HL-60 (cell line): ENCODE results near the gene PELI1.

Experiments used
- GABPA ChIP-seq: IDR thresholded peaks from 2 replicates; pipeline ENCODE4 v1.6.1; 2012; ENCODE audit warnings: low read depth
- POLR2AphosphoS5 ChIP-seq: IDR thresholded peaks from 2 replicates; pipeline ENCODE4 v1.6.1; 2012; ENCODE audit warnings: low read depth
- TF ChIP-seq, protein P1 (sequence below): IDR thresholded peaks from one replicate; pipeline ENCODE4 v1.5.1; 2011; ENCODE audit warnings: low read length, control low read depth, inconsistent platforms; ENCODE audit not compliant: insufficient read depth
- TF ChIP-seq, protein P2 (sequence below): IDR thresholded peaks from 2 replicates; pipeline ENCODE4 v1.6.1; 2012; ENCODE audit warnings: low read depth; ENCODE audit not compliant: insufficient replicate concordance

DNA sequence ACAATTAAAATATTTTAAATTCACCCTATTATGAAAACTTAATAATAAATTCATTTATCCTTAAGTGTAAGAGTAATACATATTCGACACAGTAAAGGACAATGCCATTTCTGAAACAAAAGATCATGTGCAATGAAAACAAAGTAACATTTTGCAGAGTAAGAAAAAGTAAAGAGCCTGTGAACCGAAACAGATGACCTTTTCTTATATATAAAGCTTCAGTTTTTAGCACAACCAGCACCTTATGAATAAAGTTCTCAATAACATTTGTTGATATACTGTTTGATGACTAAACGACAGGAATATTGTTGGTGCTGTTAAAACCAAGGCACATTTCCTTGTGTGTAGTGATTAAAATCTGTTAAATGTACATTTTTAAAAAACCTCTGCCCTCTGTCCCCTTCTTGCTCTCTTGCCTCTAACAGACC is 1.5 kb downstream of the PELI1 start:
- no peak for TF ChIP-seq POLR2AphosphoS5
- TF ChIP-seq, protein P1, sequence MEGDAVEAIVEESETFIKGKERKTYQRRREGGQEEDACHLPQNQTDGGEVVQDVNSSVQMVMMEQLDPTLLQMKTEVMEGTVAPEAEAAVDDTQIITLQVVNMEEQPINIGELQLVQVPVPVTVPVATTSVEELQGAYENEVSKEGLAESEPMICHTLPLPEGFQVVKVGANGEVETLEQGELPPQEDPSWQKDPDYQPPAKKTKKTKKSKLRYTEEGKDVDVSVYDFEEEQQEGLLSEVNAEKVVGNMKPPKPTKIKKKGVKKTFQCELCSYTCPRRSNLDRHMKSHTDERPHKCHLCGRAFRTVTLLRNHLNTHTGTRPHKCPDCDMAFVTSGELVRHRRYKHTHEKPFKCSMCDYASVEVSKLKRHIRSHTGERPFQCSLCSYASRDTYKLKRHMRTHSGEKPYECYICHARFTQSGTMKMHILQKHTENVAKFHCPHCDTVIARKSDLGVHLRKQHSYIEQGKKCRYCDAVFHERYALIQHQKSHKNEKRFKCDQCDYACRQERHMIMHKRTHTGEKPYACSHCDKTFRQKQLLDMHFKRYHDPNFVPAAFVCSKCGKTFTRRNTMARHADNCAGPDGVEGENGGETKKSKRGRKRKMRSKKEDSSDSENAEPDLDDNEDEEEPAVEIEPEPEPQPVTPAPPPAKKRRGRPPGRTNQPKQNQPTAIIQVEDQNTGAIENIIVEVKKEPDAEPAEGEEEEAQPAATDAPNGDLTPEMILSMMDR = no peak
- TF ChIP-seq, protein P2, sequence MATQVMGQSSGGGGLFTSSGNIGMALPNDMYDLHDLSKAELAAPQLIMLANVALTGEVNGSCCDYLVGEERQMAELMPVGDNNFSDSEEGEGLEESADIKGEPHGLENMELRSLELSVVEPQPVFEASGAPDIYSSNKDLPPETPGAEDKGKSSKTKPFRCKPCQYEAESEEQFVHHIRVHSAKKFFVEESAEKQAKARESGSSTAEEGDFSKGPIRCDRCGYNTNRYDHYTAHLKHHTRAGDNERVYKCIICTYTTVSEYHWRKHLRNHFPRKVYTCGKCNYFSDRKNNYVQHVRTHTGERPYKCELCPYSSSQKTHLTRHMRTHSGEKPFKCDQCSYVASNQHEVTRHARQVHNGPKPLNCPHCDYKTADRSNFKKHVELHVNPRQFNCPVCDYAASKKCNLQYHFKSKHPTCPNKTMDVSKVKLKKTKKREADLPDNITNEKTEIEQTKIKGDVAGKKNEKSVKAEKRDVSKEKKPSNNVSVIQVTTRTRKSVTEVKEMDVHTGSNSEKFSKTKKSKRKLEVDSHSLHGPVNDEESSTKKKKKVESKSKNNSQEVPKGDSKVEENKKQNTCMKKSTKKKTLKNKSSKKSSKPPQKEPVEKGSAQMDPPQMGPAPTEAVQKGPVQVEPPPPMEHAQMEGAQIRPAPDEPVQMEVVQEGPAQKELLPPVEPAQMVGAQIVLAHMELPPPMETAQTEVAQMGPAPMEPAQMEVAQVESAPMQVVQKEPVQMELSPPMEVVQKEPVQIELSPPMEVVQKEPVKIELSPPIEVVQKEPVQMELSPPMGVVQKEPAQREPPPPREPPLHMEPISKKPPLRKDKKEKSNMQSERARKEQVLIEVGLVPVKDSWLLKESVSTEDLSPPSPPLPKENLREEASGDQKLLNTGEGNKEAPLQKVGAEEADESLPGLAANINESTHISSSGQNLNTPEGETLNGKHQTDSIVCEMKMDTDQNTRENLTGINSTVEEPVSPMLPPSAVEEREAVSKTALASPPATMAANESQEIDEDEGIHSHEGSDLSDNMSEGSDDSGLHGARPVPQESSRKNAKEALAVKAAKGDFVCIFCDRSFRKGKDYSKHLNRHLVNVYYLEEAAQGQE = no peak
- no peak for TF ChIP-seq GABPA
